HEK293 (cell line): ENCODE measurements around the gene SBK2.

Experiments
- BCL11A ChIP-seq: fragments of 450-650 bp; formaldehyde crosslinking; IDR thresholded peaks from 2 replicates; pipeline ENCODE4 v1.5.1; 2016; ENCODE audit warnings: low read depth, missing biosample characterization, missing genetic modification characterization
- FEZF1 ChIP-seq: fragments of 450-650 bp; formaldehyde crosslinking; IDR thresholded peaks from 2 replicates; pipeline ENCODE4 v1.5.1; 2016; ENCODE audit warnings: missing biosample characterization, missing genetic modification characterization
- GLIS2 ChIP-seq: fragments of 450-650 bp; formaldehyde crosslinking; IDR thresholded peaks from 2 replicates; pipeline ENCODE4 v1.5.1; 2016; ENCODE audit warnings: missing biosample characterization, missing genetic modification characterization
- KLF1 ChIP-seq: fragments of 450-650 bp; formaldehyde crosslinking; IDR thresholded peaks from 2 replicates; pipeline ENCODE4 v1.5.1; 2016; ENCODE audit warnings: missing biosample characterization, missing genetic modification characterization
- MYNN ChIP-seq: fragments of 450-650 bp; formaldehyde crosslinking; IDR thresholded peaks from 2 replicates; pipeline ENCODE4 v1.5.1; 2016; ENCODE audit warnings: missing biosample characterization, missing genetic modification characterization, borderline replicate concordance
- PBX3 ChIP-seq: sonication (generic); formaldehyde crosslinking; IDR thresholded peaks from 2 replicates; pipeline ENCODE4 v1.8.1; 2022; ENCODE audit warnings: mild to moderate bottlenecking, moderate library complexity, missing genetic modification reagents
- SALL2 ChIP-seq: fragments of 450-650 bp; formaldehyde crosslinking; IDR thresholded peaks from 2 replicates; pipeline ENCODE4 v1.5.0; 2017; ENCODE audit warnings: missing biosample characterization, mild to moderate bottlenecking, missing genetic modification characterization, borderline replicate concordance
- WT1 ChIP-seq: fragments of 450-650 bp; formaldehyde crosslinking; IDR thresholded peaks from 2 replicates; pipeline ENCODE4 v1.5.1; 2016; ENCODE audit warnings: missing biosample characterization, missing genetic modification characterization
- YY1 ChIP-seq: fragments of 450-650 bp; formaldehyde crosslinking; IDR thresholded peaks from 2 replicates; pipeline ENCODE4 v1.5.1; 2018; ENCODE audit warnings: missing biosample characterization, missing genetic modification characterization
- ZBTB49 ChIP-seq: fragments of 450-650 bp; formaldehyde crosslinking; IDR thresholded peaks from 2 replicates; pipeline ENCODE4 v1.5.1; 2016; ENCODE audit warnings: missing biosample characterization, missing genetic modification characterization, low read depth
- ZFP41 ChIP-seq: fragments of 450-650 bp; formaldehyde crosslinking; IDR thresholded peaks from 2 replicates; pipeline ENCODE4 v1.5.1; 2016; ENCODE audit warnings: missing biosample characterization, missing genetic modification characterization, borderline replicate concordance
- ZNF148 ChIP-seq: fragments of 450-650 bp; formaldehyde crosslinking; IDR thresholded peaks from 2 replicates; pipeline ENCODE4 v1.5.0; 2017; ENCODE audit warnings: missing biosample characterization, missing genetic modification characterization, borderline replicate concordance
- ZNF23 ChIP-seq: fragments of 450-650 bp; formaldehyde crosslinking; IDR thresholded peaks from 2 replicates; pipeline ENCODE4 v1.5.1; 2016; ENCODE audit warnings: missing biosample characterization, missing genetic modification characterization, borderline replicate concordance
- ZNF280D ChIP-seq: fragments of 450-650 bp; formaldehyde crosslinking; IDR thresholded peaks from 2 replicates; pipeline ENCODE4 v1.5.1; 2016; ENCODE audit warnings: missing biosample characterization, missing genetic modification characterization
- ZNF335 ChIP-seq: fragments of 450-650 bp; formaldehyde crosslinking; conservative IDR thresholded peaks from 2 replicates; pipeline ENCODE4 v1.5.1; 2016; ENCODE audit warnings: missing biosample characterization, missing genetic modification characterization
- ZNF362 ChIP-seq: fragments of 450-650 bp; formaldehyde crosslinking; IDR thresholded peaks from 2 replicates; pipeline ENCODE4 v1.5.1; 2016; ENCODE audit warnings: missing biosample characterization, missing genetic modification characterization
- ZNF404 ChIP-seq: fragments of 450-650 bp; formaldehyde crosslinking; IDR thresholded peaks from 2 replicates; pipeline ENCODE4 v1.5.1; 2017; ENCODE audit warnings: missing biosample characterization, missing genetic modification characterization
- ZNF473 ChIP-seq: fragments of 450-650 bp; formaldehyde crosslinking; IDR thresholded peaks from 2 replicates; pipeline ENCODE4 v1.5.1; 2017; ENCODE audit warnings: missing biosample characterization, missing genetic modification characterization
- ZNF501 ChIP-seq: fragments of 450-650 bp; formaldehyde crosslinking; IDR thresholded peaks from 2 replicates; pipeline ENCODE4 v1.5.1; 2016; ENCODE audit warnings: missing biosample characterization, missing genetic modification characterization
- ZNF510 ChIP-seq: fragments of 450-650 bp; formaldehyde crosslinking; IDR thresholded peaks from 2 replicates; pipeline ENCODE4 v1.5.1; 2018; ENCODE audit warnings: mild to moderate bottlenecking, missing genetic modification characterization, missing biosample characterization; ENCODE audit not compliant: insufficient replicate concordance
- ZNF513 ChIP-seq: fragments of 450-650 bp; IDR thresholded peaks from 2 replicates; pipeline ENCODE4 v1.5.1; 2018; ENCODE audit warnings: missing biosample characterization, missing genetic modification characterization
- ZNF521 ChIP-seq: fragments of 450-650 bp; formaldehyde crosslinking; IDR thresholded peaks from 2 replicates; pipeline ENCODE4 v1.5.1; 2017; ENCODE audit warnings: missing biosample characterization, mild to moderate bottlenecking, missing genetic modification characterization
- ZNF624 ChIP-seq: fragments of 450-650 bp; formaldehyde crosslinking; IDR thresholded peaks from 2 replicates; pipeline ENCODE4 v1.5.1; 2017; ENCODE audit warnings: missing biosample characterization, missing genetic modification characterization
- ZNF677 ChIP-seq: fragments of 450-650 bp; IDR thresholded peaks from 2 replicates; pipeline ENCODE4 v1.5.0; 2018; ENCODE audit warnings: missing biosample characterization, mild to moderate bottlenecking, missing genetic modification characterization, moderate library complexity
- ZNF701 ChIP-seq: fragments of 450-650 bp; formaldehyde crosslinking; IDR thresholded peaks from 2 replicates; pipeline ENCODE4 v1.5.1; 2016; ENCODE audit warnings: missing biosample characterization, missing genetic modification characterization
- ZSCAN5A ChIP-seq: fragments of 450-650 bp; formaldehyde crosslinking; IDR thresholded peaks from 2 replicates; pipeline ENCODE4 v1.5.1; 2016; ENCODE audit warnings: missing biosample characterization, missing genetic modification characterization

The SBK2 gene

GRCh38 chr19:55580628-55581144 lies 43.8 kb upstream of the SBK2 start, which contains the start of gene ZNF579 (continued):
- TF ChIP-seq KLF1 (tag by site-specific recombination) (peak; percentile 44; the same call in 1 of the 2 replicates), ZNF148 (no peak), ZBTB49 (tag by site-specific recombination) (no peak), ZNF473 (tag by site-specific recombination) (no peak), FEZF1 (no peak), SALL2 (tag by site-specific recombination) (no peak), ZNF501 (tag by site-specific recombination) (no peak; the same call in none of the 2 replicates), MYNN (tag by site-specific recombination) (no peak), ZNF335 (tag by site-specific recombination) (peak; percentile 78; the same call in 1 of the 2 replicates), ZNF701 (tag by site-specific recombination) (no peak), ZNF23 (tag by site-specific recombination) (no peak), ZNF513 (tag by site-specific recombination) (0 out of 2 replicates have a peak, but pooled peaks have one; percentile 25), ZFP41 (tag by site-specific recombination) (0 out of 2 replicates have a peak, but pooled peaks have one; percentile 41), PBX3 (CRISPR knock-in tag) (peak; percentile 70; the same call in 1 of the 2 replicates), ZSCAN5A (tag by site-specific recombination) (0 out of 2 replicates have a peak, but pooled peaks have one; percentile 26), BCL11A (tag by site-specific recombination) (no peak), ZNF280D (tag by site-specific recombination) (no peak), ZNF624 (tag by site-specific recombination) (no peak), GLIS2 (tag by site-specific recombination) (peak; percentile 48), ZNF510 (no peak), ZNF521 (tag by site-specific recombination) (no peak), ZNF362 (tag by site-specific recombination) (no peak), ZNF404 (no peak), WT1 (tag by site-specific recombination) (peak; percentile 37; the same call in 1 of the 2 replicates), ZNF677 (no peak), YY1 (tag by site-specific recombination) (no peak)
